ENCODE measurements around the gene IGSF9. TPM values are rescaled to one million over a fixed set of nuclear protein-coding genes. Genes with fewer than 3 reads are reported as not detected.

IGSF9 gene
- total and polyA plus RNA-seq, 2 of the 4 experiments (the other 2 are of a cell fraction) = 0.05 TPM; not detected in 1

- Histone ChIP-seq H3K4ac (ENCODE audit: low read depth, low read length) (peak overlapping the region; percentile 22), H3K4me3 (ENCODE audit: insufficient read depth, low read depth, low read length) (no peak overlapping the region), H3K27me3 (ENCODE audit: control insufficient read depth, insufficient read depth, low read length) (no peaks in the 10 kb centered on the region), H2BK20ac (ENCODE audit: low read depth, low read length) (peak overlapping the region; percentile 46), H3K4me1 (ENCODE audit: control insufficient read depth, insufficient read depth, low read length) (peaks cover 27% of the 10 kb centered on the region), H4K91ac (ENCODE audit: insufficient read depth, low read depth, low read length) (peak overlapping the region; percentile 87), H3K56ac (ENCODE audit: extremely low read depth, insufficient read depth, low read length) (no peak overlapping the region), H3K14ac (replicated peaks; ENCODE audit: low read depth, low read length) (peak overlapping the region; percentile 70; the same call in 1 of the 2 replicates), H3K36me3 (ENCODE audit: control insufficient read depth, insufficient read depth, low read length) (0 out of 2 replicates have a peak, but pooled peaks cover 2% of the 10 kb centered on the region), H3K9ac (ENCODE audit: low read depth, low read length) (no peak overlapping the region), H3K27ac (ENCODE audit: insufficient read depth, low read length) (no peak overlapping the region), H3K23ac (ENCODE audit: low read depth, low read length) (no peak overlapping the region; the same call in 1 of the 2 replicates), H2AK9ac (replicated peaks; ENCODE audit: low read depth, low read length, poor library complexity) (peak overlapping the region; percentile 23), H3K9me1 (ENCODE audit: insufficient read depth, low read length) (peaks cover 33% of the 10 kb centered on the region), H3K79me1 (ENCODE audit: low read depth in 1 of 2, low read length in 2 of 2) (peaks cover 0 to 36% of the 10 kb centered on the region in 2 experiments; a peak in 2 of 4 replicates), H2AFZ (replicated peaks; ENCODE audit: low read length, poor library complexity) (no peak overlapping the region), H2AK5ac (ENCODE audit: low read depth, low read length) (peak overlapping the region; percentile 81; the same call in 1 of the 2 replicates), H4K5ac (ENCODE audit: low read depth, low read length) (no peak overlapping the region), H2BK5ac (ENCODE audit: low read depth, low read length, poor library complexity, severe bottlenecking) (peak overlapping the region; percentile 90), H4K20me1 (ENCODE audit: insufficient read depth, low read length) (peaks cover 13% of the 10 kb centered on the region; the same call in 1 of the 2 replicates), H3K4me2 (ENCODE audit: low read depth, low read length) (no peak overlapping the region), H3K9me3 (ENCODE audit: control insufficient read depth, insufficient read depth, low read length) (no peaks in the 10 kb centered on the region), H2BK15ac (ENCODE audit: low read depth, low read length) (peak overlapping the region; percentile 83; the same call in 2 of the 3 replicates), H2BK120ac (ENCODE audit: low read depth, low read length) (peak overlapping the region; percentile 72), H4K8ac (ENCODE audit: low read depth in 2 of 2, low read length in 2 of 2) (peak overlapping the region; percentile 48 to 86; a peak in 2 of 4 replicates), H3K18ac (ENCODE audit: low read depth, low read length) (peak overlapping the region; percentile 30; the same call in 1 of the 2 replicates)
- no TSS peak for BruUV-seq (replicated peaks)
- ChIA-PET POLR2A (ENCODE audit: unreplicated experiment) (no interaction called here), CTCF (interaction anchor here (1.2 kb wide), 1 partner anchor 95 kb away, joined by 3 read pairs; no protein-coding TSS in a partner anchor)
- dilution Hi-C loops (cut with HindIII; ENCODE audit: low sequenced_read_pairs, unreplicated experiment) (no loop called here), in situ Hi-C loops (cut with MboI; ENCODE audit: low sequenced_read_pairs) (no loop called here), intact Hi-C loops (cut with micrococcal nuclease) (no loop called here)
- WGBS, 2 experiments (ENCODE audit: extremely low coverage in 2 of 2, insufficient read length in 1 of 2) = no CpG with 5 or more reads among the region's 6 CpGs
- no peak for TF ChIP-seq SMC3 (IDR thresholded peaks at IDR 0.05; ENCODE audit: low read depth, low read length)
- no peak for TF ChIP-seq CEBPB (IDR thresholded peaks at IDR 0.05; ENCODE audit: low read depth, low read length)
- TF ChIP-seq POLR2A (IDR thresholded peaks at IDR 0.05; ENCODE audit: low read depth, low read length) = no peak
- TF ChIP-seq RCOR1 (IDR thresholded peaks at IDR 0.05; ENCODE audit: insufficient replicate concordance, low read length) = no peak
- no peak for TF ChIP-seq MAFK (IDR thresholded peaks at IDR 0.05; ENCODE audit: low read depth, low read length)
- TF ChIP-seq MXI1 (IDR thresholded peaks at IDR 0.05; ENCODE audit: borderline replicate concordance, low read depth, low read length) = no peak
- TF ChIP-seq CHD1 (IDR thresholded peaks at IDR 0.05; ENCODE audit: low read depth, low read length) = no peak
- no peak for TF ChIP-seq RAD21 (IDR thresholded peaks at IDR 0.05; ENCODE audit: low read length)
- DNase-seq (no peak), ATAC-seq (ENCODE audit: low read depth) (no peak)
Measured at GRCh38 chr1:159911326-159912070, 33.9 kb downstream of the IGSF9 start.

Data from IMR-90 (cell line).